Stomach smooth muscle (tissue), 2 donors: ENCODE data around the gene NFATC1.

Experiments
- H3K27ac ChIP-seq: one replicate; pipeline ENCODE4 v1.7.0; 2013; ENCODE audit warnings: mild to moderate bottlenecking, low read length, inconsistent platforms
- H3K27me3 ChIP-seq, 2 donors: one replicate each; pipeline ENCODE4 v1.7.0; 2013; ENCODE audit warnings: low read length in 2 of 2; ENCODE audit not compliant: insufficient read depth in 2 of 2, control insufficient read depth in 1 of 2
- H3K36me3 ChIP-seq, 2 donors: one replicate each; pipeline ENCODE4 v1.7.0; 2013; ENCODE audit warnings: low read length in 2 of 2; ENCODE audit not compliant: control insufficient read depth in 2 of 2, insufficient read depth in 2 of 2
- H3K4me1 ChIP-seq: one replicate; pipeline ENCODE4 v1.7.0; 2013; ENCODE audit warnings: low read length; ENCODE audit not compliant: control insufficient read depth, insufficient read depth
- H3K4me3 ChIP-seq, 2 donors: one replicate each; pipeline ENCODE4 v1.7.0; 2013; ENCODE audit warnings: low read length in 2 of 2
- H3K9ac ChIP-seq, 2 donors: one replicate each; pipeline ENCODE4 v1.7.0; 2013; ENCODE audit warnings: low read length in 2 of 2, mild to moderate bottlenecking in 1 of 2
- H3K9me3 ChIP-seq, 2 donors: one replicate each; pipeline ENCODE4 v1.7.0; 2013; ENCODE audit warnings: low read length in 2 of 2; ENCODE audit not compliant: control insufficient read depth in 2 of 2
- donor health status: healthy.
- donor health status: Pancreatic carcinoma.

Gene NFATC1

GRCh38 chr18:79383388-79384056, 12.2 kb upstream of the NFATC1 start:
- Histone ChIP-seq H3K36me3 (no peaks in the 10 kb centered on the region), H3K4me3 (no peak overlapping the region), H3K27me3 (no peaks in the 10 kb centered on the region), H3K4me1 (peaks cover 11% of the 10 kb centered on the region), H3K9me3 (no peaks in the 10 kb centered on the region), H3K9ac (no peak overlapping the region), H3K27ac (no peak overlapping the region)

GRCh38 chr18:79384151-79384807, 11.5 kb upstream of the NFATC1 start:
- Histone ChIP-seq H3K27ac (no peak overlapping the region), H3K36me3 (no peaks in the 10 kb centered on the region), H3K9ac (no peak overlapping the region)

GRCh38 chr18:79384834-79385233, 10.9 kb upstream of the NFATC1 start:
- Histone ChIP-seq H3K4me3 (no peak overlapping the region), H3K27me3 (no peaks in the 10 kb centered on the region), H3K27ac (no peak overlapping the region), H3K4me1 (peaks cover 4% of the 10 kb centered on the region), H3K9me3 (no peaks in the 10 kb centered on the region), H3K36me3 (no peaks in the 10 kb centered on the region), H3K9ac (no peak overlapping the region)

More at GRCh38 chr18:79384151-79384807, 11.5 kb upstream of the NFATC1 start:
- Histone ChIP-seq H3K4me1 (peaks cover 5% of the 10 kb centered on the region), H3K4me3 (no peak overlapping the region), H3K9me3 (no peaks in the 10 kb centered on the region), H3K27me3 (no peaks in the 10 kb centered on the region)

- no peak overlapping the region for H3K27ac ChIP-seq
- H3K4me1 ChIP-seq, result peaks cover 4% of the 10 kb centered on the region
- no peak overlapping the region for H3K4me3 ChIP-seq
- no peak overlapping the region for H3K9ac ChIP-seq
- no peaks in the 10 kb centered on the region for H3K36me3 ChIP-seq
- H3K27me3 ChIP-seq, result no peaks in the 10 kb centered on the region
- H3K9me3 ChIP-seq, result no peaks in the 10 kb centered on the region
Observed at GRCh38 chr18:79385326-79385707, 10.4 kb upstream of the NFATC1 start.

GRCh38 chr18:79385708-79386341, 9.9 kb upstream of the NFATC1 start:
- Histone ChIP-seq H3K9me3 (no peaks in the 10 kb centered on the region), H3K4me1 (peaks cover 4% of the 10 kb centered on the region), H3K9ac (no peak overlapping the region), H3K36me3 (no peaks in the 10 kb centered on the region), H3K27me3 (peaks cover 0 to under 1% of the 10 kb centered on the region in 2 donors), H3K4me3 (no peak overlapping the region), H3K27ac (no peak overlapping the region)

GRCh38 chr18:79386547-79386946, 9.2 kb upstream of the NFATC1 start:
- Histone ChIP-seq H3K27ac (no peak overlapping the region), H3K36me3 (no peaks in the 10 kb centered on the region), H3K4me1 (peaks cover 4% of the 10 kb centered on the region), H3K27me3 (peaks cover 0 to 2% of the 10 kb centered on the region in 2 donors), H3K4me3 (no peak overlapping the region), H3K9ac (no peak overlapping the region), H3K9me3 (no peaks in the 10 kb centered on the region)

GRCh38 chr18:79387214-79387613, 8.5 kb upstream of the NFATC1 start:
- Histone ChIP-seq H3K9ac (no peak overlapping the region), H3K27ac (no peak overlapping the region), H3K36me3 (no peaks in the 10 kb centered on the region), H3K27me3 (peaks cover 0 to 2% of the 10 kb centered on the region in 2 donors), H3K4me1 (peaks cover 4% of the 10 kb centered on the region), H3K9me3 (no peaks in the 10 kb centered on the region), H3K4me3 (no peak overlapping the region)

GRCh38 chr18:79387615-79388014, 8.1 kb upstream of the NFATC1 start:
- Histone ChIP-seq H3K4me1 (peaks cover 4% of the 10 kb centered on the region), H3K27me3 (peaks cover 0 to 2% of the 10 kb centered on the region in 2 donors)

GRCh38 chr18:79388043-79388442, 7.7 kb upstream of the NFATC1 start:
- Histone ChIP-seq H3K36me3 (no peaks in the 10 kb centered on the region), H3K9me3 (no peaks in the 10 kb centered on the region), H3K4me3 (no peak overlapping the region), H3K27me3 (peaks cover 0 to 2% of the 10 kb centered on the region in 2 donors), H3K27ac (no peak overlapping the region), H3K9ac (no peak overlapping the region), H3K4me1 (peaks cover 7% of the 10 kb centered on the region)

More at GRCh38 chr18:79387615-79388014, 8.1 kb upstream of the NFATC1 start:
- Histone ChIP-seq H3K36me3 (no peaks in the 10 kb centered on the region), H3K9me3 (no peaks in the 10 kb centered on the region), H3K4me3 (no peak overlapping the region), H3K27ac (no peak overlapping the region), H3K9ac (no peak overlapping the region)

GRCh38 chr18:79389689-79390088, 6.0 kb upstream of the NFATC1 start:
- no peaks in the 10 kb centered on the region for H3K9me3 ChIP-seq
- peaks cover 14% of the 10 kb centered on the region for H3K4me1 ChIP-seq
- H3K36me3 ChIP-seq, result no peaks in the 10 kb centered on the region
- no peak overlapping the region for H3K9ac ChIP-seq
- no peak overlapping the region for H3K27ac ChIP-seq
- no peak overlapping the region for H3K4me3 ChIP-seq
- peaks cover 0 to 2% of the 10 kb centered on the region in 2 donors for H3K27me3 ChIP-seq

- Histone ChIP-seq H3K9me3 (no peaks in the 10 kb centered on the region), H3K4me3 (no peak overlapping the region), H3K36me3 (no peaks in the 10 kb centered on the region), H3K27me3 (peaks cover 0 to 2% of the 10 kb centered on the region in 2 donors), H3K4me1 (peaks cover 30% of the 10 kb centered on the region), H3K27ac (no peak overlapping the region), H3K9ac (no peak overlapping the region)
Observed at GRCh38 chr18:79392226-79392625, 3.5 kb upstream of the NFATC1 start.
